NCI-H128 (cell line): ENCODE results near the gene YBX2.
"Not testable (repeated sequence)": the region's sequence is repeated elsewhere in the genome, so short reads cannot be mapped to it uniquely, and the experiment has no call there.

Experiments used
- DNase-seq: peaks from one replicate; lab custom pipeline; 2025; ENCODE audit not compliant: unreplicated experiment; lab: John Stamatoyannopoulos, UW

The YBX2 gene

DNA sequence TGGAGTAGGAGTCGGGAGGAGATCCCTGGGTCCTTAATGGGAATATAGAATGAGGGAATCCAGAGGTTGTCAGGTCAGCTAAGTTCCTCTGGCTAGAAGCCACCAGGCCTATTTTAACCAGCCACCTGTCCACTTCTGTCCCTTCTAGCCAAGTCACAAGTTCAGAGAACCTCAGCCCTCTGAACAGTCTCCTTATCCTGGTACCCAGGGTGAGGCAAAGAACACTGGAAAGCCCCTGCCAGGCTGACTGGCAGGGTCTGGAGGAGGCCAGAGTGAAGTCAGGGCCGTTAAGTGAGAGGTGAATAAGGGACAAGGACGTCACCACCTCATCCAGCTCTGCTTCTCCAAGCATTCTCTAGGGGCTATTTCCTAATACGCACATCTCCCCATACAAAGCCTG is 45.6 kb downstream of the YBX2 start:
- DNase-seq, result no peak

DNA sequence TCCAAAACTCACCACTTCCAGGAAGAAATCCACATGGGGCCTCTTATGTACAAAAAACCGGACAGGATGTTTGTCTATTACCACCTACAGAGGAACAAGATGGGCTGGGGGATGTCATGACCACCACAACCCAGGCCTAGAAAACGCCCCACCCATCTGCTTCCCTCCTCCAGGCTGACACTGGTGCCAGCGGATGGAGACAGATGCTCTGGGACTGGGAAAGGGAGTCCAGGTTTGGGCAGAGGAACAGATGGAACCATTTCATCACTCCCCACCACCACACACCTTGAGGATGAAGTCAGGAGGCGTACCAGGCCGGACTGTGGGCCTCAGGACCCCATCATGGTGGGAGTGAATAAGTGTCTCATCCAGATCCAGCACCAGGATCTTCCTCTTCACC is 47.7 kb downstream of the YBX2 start:
- no peak for DNase-seq

DNA sequence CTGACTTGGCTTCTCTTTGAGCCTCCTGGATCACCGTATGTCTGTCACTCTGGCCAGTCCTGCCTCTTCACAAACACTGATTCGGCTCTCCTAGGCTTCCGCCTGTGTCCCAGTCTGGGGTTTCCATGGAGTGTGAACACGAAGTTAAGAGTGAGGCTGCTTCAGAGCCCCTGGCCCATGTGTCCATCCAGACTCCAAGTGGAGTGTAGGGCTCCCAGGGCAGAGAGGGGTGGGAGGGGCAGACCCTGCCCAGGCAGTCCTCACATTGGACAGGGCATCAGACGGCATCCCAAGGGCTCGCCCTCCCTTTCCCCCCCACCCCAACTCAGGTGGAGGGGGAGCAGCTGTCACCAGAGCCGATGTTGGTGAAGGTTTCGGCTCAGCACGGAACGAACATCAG is 50.6 kb downstream of the YBX2 start:
- DNase-seq, result not testable (repeated sequence)

DNA sequence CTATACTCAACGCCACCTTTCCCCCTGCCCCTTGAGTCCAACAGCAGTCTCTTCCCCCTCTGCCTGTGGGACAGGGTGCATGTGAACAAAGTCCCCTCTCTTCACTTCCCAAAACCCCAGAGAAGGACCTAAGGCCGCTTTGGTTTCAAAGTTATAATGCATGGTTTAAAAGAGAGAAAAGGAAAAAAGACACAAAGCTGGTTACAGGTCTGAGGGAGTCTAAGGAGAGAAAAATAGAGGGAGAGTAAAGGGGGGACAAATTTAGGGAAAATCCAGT is 51.0 kb downstream of the YBX2 start:
- DNase-seq, result no peak

DNA sequence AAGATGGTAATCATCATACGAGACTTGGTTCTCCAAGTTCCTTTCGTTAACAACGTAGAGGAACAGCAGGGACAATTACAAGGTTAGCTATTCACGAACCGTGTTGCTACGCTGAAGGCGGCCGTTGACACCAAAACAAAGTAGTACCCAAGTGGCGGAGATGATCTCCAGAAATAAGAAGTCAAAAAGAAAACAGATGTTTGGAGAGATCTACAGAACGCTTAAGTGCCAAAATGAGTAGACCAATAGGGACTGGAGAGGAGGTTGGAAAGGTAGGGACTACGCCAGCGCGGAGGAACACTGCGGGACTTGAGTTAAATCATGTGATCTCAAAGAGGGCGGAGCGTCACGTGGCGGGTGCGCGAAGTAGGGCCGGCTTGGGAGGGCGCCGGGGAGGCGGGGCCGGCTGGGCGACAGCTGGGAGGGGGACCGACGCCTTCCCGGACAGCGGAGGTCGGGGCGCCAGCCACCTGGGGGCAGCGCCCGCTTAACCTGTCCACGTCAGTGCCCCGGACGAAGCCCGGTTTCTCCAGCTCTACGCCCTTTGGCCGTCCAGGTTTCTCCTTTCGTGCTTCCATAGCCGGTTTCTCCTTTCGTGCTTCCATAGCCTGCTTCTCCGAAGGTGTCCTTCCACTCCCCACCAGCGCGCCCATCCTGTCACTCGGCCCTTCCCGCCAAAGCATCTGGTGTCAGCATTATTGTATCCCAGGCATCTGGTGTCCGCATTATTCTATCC is 51.6 kb downstream of the YBX2 start:
- DNase-seq, result peak; percentile 91

DNA sequence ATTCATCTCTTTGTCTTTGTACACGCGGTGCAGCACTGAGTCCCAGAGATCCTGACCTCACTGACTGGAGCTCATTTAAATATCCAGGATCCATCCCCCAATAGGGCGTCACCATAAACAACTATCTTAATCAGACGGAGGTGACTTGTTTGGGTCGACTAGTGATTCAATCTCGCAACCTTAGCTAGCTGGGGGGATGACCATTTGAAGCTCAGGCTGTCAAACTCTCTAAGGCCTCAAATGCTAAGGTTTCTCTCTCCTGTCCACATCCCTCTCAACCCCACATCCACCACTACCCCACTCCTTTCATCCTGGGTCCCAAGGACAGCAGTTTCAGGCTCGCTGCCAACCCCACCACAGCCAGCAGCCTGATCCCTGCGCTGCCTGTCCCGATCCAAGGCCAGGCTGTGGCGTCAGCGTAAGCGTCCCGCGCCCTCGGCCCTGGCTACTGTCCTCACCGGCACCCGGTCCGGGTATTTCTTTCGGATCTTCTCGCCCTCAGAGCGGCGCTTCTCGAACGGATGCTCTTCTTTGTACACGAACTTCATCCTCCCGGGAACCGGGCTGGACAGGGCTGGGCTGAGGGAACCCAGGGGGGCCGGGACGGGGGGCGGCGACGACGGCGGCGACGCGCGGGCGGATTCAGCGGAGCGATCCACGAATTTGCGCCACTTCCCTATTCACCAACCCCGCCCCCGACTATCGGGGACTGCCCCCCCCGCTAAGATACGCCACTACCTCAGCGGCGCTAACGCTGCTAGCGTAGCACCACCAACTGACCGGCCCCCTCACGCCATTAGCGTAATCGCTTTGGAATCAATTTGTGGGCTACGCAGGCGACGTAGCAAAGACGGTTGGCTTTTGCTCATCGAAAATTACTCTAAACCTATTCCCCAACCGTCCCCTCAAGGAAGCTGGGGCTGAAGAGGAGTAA is 52.4 kb downstream of the YBX2 start, which contains the start of gene GABARAP:
GABARAP (minus strand) TSS at position 667 of the 934 bp plus-strand sequence; CDS start at position 548, 119 bp downstream.
- peak; percentile 64 for DNase-seq

DNA sequence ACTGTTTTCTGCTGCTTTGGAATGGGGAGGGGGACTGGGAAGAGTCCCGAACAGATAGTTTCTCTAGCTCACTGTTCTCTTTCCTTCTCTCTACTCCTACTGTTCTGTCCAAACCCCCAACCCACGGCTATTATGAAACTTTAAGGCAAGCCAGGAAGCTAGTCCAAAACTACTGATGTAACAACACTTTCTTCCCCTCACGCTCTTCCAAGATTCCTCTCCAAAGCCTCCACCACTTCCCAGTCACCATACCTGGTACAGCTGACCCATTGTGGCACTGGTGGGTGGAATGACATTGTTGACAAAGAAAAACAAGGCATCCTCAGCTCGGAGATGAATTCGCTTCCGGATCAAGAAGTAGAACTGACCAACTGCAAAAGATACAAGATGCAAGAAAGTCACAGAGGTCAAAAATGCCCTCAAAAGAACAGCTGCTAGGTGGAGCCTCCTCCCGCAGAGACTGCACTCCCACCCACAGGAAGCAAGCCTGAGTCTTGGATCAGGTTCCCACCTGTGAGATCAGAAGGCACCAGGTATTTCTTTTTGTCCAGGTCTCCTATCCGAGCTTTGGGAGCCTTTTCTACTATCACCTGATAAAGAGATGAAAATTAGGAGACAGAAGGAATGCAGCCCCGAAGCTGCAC is 53.2 kb downstream of the YBX2 start:
- DNase-seq, result no peak

DNA sequence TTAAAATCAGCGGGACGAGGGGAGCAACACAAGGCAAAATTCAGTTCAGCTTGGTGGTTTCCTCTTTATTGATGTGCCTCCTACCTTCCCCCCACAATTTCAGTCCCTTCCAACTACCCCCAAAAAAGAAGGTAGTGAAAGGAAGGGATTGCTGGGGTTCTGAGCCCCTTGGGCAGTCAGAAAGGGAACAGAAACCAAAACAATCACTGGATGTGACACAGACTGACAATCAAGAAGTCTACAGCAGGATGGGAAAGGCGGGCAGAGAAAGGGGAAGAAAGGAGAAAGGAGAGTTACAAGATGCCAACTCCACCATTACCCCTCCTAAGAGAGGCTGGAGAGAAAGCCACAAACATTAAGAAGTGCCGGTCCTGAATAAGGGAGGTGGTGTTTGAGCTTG is 54.1 kb downstream of the YBX2 start:
- DNase-seq, result no peak

DNA sequence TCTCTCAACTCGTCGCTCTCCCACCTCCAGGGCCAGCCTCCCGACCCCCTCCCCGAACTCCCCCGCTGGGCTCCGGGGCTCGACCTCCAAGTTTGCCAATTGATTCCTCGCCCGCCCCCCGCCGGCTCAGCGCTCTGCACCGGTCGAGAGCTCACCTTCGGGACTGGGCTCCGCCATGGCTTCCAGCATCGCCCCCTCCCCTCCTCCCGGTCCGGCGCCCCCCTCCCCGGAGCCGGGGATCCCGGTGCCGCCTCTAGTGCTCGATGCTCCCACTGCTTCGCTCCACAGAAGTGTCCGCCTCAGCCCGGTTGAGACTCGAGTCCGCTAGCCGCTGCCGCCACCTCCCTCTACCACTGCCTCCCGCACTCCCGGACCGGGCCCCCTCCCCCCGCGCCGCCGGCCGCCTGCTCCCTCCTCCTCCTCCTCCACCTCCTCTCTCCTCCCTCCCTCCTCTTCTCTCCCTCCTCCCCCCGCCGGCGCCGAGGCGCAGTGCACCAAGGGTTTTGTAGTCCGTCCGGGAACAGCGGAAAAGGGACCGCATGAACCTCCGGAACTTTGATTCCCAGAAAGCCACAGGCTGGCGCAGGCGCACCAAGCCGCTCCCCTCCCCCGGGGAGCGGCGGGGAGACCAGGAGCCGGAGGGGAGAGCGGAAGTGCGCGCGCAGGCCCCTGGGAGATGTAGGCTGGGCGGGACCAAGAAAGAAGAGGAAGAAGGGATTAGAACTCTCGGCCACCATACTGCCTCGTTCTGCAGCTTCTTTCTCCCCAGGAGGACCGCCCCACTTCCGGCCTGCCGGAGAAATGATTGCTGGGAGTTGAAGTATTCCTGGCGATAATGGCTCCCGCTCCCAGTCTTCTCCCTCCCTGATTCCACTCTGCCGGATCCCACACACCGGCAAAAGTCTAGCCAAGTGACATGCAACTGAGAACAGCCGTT is 55.1 kb downstream of the YBX2 start, which contains the start of gene PHF23:
PHF23 (minus strand) TSS at position 367 of the 937 bp plus-strand sequence; CDS start at position 189, 178 bp downstream.
- peak; percentile 94 for DNase-seq

DNA sequence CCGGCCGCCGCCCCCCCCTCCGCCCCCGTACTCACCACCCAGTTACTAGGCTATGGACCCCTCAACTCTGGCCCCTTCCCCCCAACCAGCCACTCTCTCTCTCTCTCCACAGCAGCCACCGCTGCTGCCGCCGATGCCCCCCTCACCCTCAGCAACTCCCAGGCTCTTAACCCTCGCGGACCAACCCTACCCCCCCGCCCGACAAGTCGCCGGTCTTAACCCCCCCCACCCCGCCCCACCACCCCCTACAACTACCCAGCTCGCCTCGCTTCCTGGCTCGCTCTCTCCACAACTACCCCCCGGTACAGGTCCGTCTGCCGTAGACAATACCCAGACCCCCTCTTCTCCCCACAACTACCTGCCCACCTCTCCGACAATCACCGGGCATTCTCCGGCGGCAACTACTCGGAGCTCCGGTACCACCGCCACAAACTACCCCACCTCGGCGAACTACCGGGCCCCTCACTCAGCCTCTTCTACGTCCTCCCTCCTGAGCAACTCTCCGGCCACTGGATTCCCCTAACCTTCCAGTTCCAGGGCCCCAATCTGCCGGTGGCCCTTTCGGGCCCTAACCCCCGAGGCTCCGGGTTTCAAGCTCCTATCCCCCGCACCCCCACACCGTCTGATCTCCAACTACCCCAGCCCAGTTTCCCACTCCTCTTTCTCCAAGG is 55.9 kb downstream of the YBX2 start:
- DNase-seq, result no peak
